Vagina (tissue), 2 donors: ENCODE results near the gene NXPH1. TPM values are rescaled to one million over a fixed set of nuclear protein-coding genes. Genes with fewer than 3 reads are reported as not detected.

Experiments used
- DNase-seq, 2 donors: peaks; one replicate each; pipeline ENCODE4 v3.0.0-alpha.2; 2017; ENCODE audit errors: extremely low spot score in 2 of 2
- H3K27ac ChIP-seq: fragments of 200-600 bp; sonication (generic); one replicate; pipeline ENCODE4 v1.5.1; 2019
- H3K27me3 ChIP-seq: fragments of 200-600 bp; sonication (generic); one replicate; pipeline ENCODE4 v1.5.1; 2019
- H3K36me3 ChIP-seq, 2 donors: fragments of 200-600 bp; sonication (generic); one replicate each; pipeline ENCODE4 v1.5.1; 2017 to 2019
- H3K4me1 ChIP-seq: fragments of 200-600 bp; sonication (generic); one replicate; pipeline ENCODE4 v1.5.1; 2019
- H3K4me3 ChIP-seq, 2 donors: fragments of 200-600 bp; sonication (generic); 1 replicate in 1 of 2; 2 replicates in 1 of 2; pipeline ENCODE4 v1.5.1; 2016 to 2019
- H3K9me3 ChIP-seq: fragments of 200-600 bp; sonication (generic); one replicate; pipeline ENCODE4 v1.5.1; 2019
- CTCF ChIP-seq, 3 experiments: fragments of 450-650 bp in 2 of 3; fragments of 200-600 bp in 1 of 3; sonication (generic) in 1 of 3; IDR thresholded peaks; one replicate each; pipeline ENCODE4 v1.5.1; 2017 to 2019; ENCODE audit warnings: antibody characterized with exemption in 3 of 3, mild to moderate bottlenecking in 2 of 3, moderate library complexity in 2 of 3
- POLR2A ChIP-seq, 2 donors: fragments of 450-650 bp; IDR thresholded peaks; one replicate each; pipeline ENCODE4 v1.6.1; 2017; ENCODE audit warnings: antibody characterized with exemption in 2 of 2, mild to moderate bottlenecking in 2 of 2, moderate library complexity in 2 of 2
- POLR2AphosphoS5 ChIP-seq, 2 donors: sonication (generic); formaldehyde crosslinking; IDR thresholded peaks; one replicate each; pipeline ENCODE4 v1.9.0; 2017; ENCODE audit warnings: antibody characterized with exemption in 2 of 2, mild to moderate bottlenecking in 2 of 2, low read depth in 1 of 2; ENCODE audit not compliant: insufficient read depth in 1 of 2
- intact Hi-C: fragments of 100-400 bp; cut with DNase I; formaldehyde crosslinking; loops from one replicate; pipeline ENCODE4 v1.15.1; 2023
- total RNA-seq: library from RNA; depleted of rRNA; stranded (reverse); fragments of >200 nt; gene quantifications from one replicate; pipeline ENCODE4 v1.2.3, GENCODE V29; 2016

NXPH1 gene
- total RNA-seq, 1 donor from 2014 or later = 0.25 TPM

GRCh38 chr7:8481096-8481495 lies 47.7 kb downstream of the NXPH1 start:
- H3K9me3 ChIP-seq = no peaks in the 10 kb centered on the region
- no peak for DNase-seq
- H3K36me3 ChIP-seq = no peaks in the 10 kb centered on the region
- H3K4me1 ChIP-seq = no peaks in the 10 kb centered on the region
- no peak for TF ChIP-seq POLR2A (IDR thresholded peaks at IDR 0.05)
- TF ChIP-seq CTCF (IDR thresholded peaks at IDR 0.05) = no peak
- no peak for TF ChIP-seq POLR2AphosphoS5 (IDR thresholded peaks at IDR 0.05; ENCODE audit: insufficient read depth in 1 of 2, low read depth in 1 of 2)
- H3K27ac ChIP-seq = no peak overlapping the region
- intact Hi-C loops = no loop called here
- no peak overlapping the region for H3K4me3 ChIP-seq
- H3K27me3 ChIP-seq = no peaks in the 10 kb centered on the region

GRCh38 chr7:8481752-8482446 lies 48.5 kb downstream of the NXPH1 start:
- no peaks in the 10 kb centered on the region for H3K27me3 ChIP-seq
- no peak for TF ChIP-seq CTCF (IDR thresholded peaks at IDR 0.05)
- TF ChIP-seq POLR2A (IDR thresholded peaks at IDR 0.05) = no peak
- no peak for TF ChIP-seq POLR2AphosphoS5 (IDR thresholded peaks at IDR 0.05; ENCODE audit: insufficient read depth in 1 of 2, low read depth in 1 of 2)
- H3K9me3 ChIP-seq = no peaks in the 10 kb centered on the region
- H3K36me3 ChIP-seq = no peaks in the 10 kb centered on the region
- H3K4me3 ChIP-seq = no peak overlapping the region
- no peaks in the 10 kb centered on the region for H3K4me1 ChIP-seq
- H3K27ac ChIP-seq = no peak overlapping the region
- intact Hi-C loops = no loop called here
- DNase-seq = no peak

- no peak overlapping the region for H3K4me3 ChIP-seq
- no peaks in the 10 kb centered on the region for H3K9me3 ChIP-seq
- no peaks in the 10 kb centered on the region for H3K27me3 ChIP-seq
- H3K36me3 ChIP-seq = no peaks in the 10 kb centered on the region
- no peak overlapping the region for H3K27ac ChIP-seq
- TF ChIP-seq POLR2AphosphoS5 (IDR thresholded peaks at IDR 0.05; ENCODE audit: insufficient read depth in 1 of 2, low read depth in 1 of 2) (no peak), CTCF (IDR thresholded peaks at IDR 0.05) (no peak), POLR2A (IDR thresholded peaks at IDR 0.05) (no peak)
- H3K4me1 ChIP-seq = no peaks in the 10 kb centered on the region
- DNase-seq = no peak
- intact Hi-C loops = no loop called here
Measured at GRCh38 chr7:8490391-8491045, 57.1 kb downstream of the NXPH1 start.

- Histone ChIP-seq H3K4me1 (no peaks in the 10 kb centered on the region), H3K36me3 (no peaks in the 10 kb centered on the region), H3K9me3 (no peaks in the 10 kb centered on the region), H3K4me3 (no peak overlapping the region), H3K27ac (no peak overlapping the region), H3K27me3 (no peaks in the 10 kb centered on the region)
- TF ChIP-seq CTCF (IDR thresholded peaks at IDR 0.05) (no peak), POLR2AphosphoS5 (IDR thresholded peaks at IDR 0.05; ENCODE audit: insufficient read depth in 1 of 2, low read depth in 1 of 2) (no peak), POLR2A (IDR thresholded peaks at IDR 0.05) (no peak)
- intact Hi-C loops = no loop called here
- DNase-seq = no peak
Measured at GRCh38 chr7:8491106-8491505, 57.7 kb downstream of the NXPH1 start.
